ENCODE data around the gene BABAM2.

The BABAM2 gene

GRCh38 chr2:28152585-28153280 is 262.2 kb downstream of the BABAM2 start:
- H3K4me3 ChIP-seq (ENCODE audit: low read depth, low read length) = no peak overlapping the region
- H3K79me2 ChIP-seq (ENCODE audit: control insufficient read depth, insufficient read depth, low read length, unreplicated experiment) = no peaks in the 10 kb centered on the region
- H3K36me3 ChIP-seq (ENCODE audit: insufficient read depth, low read length) = peaks cover 33% of the 10 kb centered on the region
- H3K27ac ChIP-seq (ENCODE audit: low read depth, low read length) = peak overlapping the region; percentile 8; the same call in 1 of the 2 replicates
- no peak overlapping the region for H2AFZ ChIP-seq (ENCODE audit: low read length, unreplicated experiment)
- H3K4me1 ChIP-seq (ENCODE audit: control insufficient read depth, insufficient read depth, low read length, unreplicated experiment) = peaks cover 11% of the 10 kb centered on the region
- H3K27me3 ChIP-seq (ENCODE audit: insufficient read depth, low read length) = no peaks in the 10 kb centered on the region

GRCh38 chr2:28153851-28154250 is 263.3 kb downstream of the BABAM2 start:
- Histone ChIP-seq H3K36me3 (ENCODE audit: insufficient read depth, low read length) (peaks cover 28% of the 10 kb centered on the region), H3K27ac (ENCODE audit: low read depth, low read length) (no peak overlapping the region)

GRCh38 chr2:28155086-28155485 is 264.6 kb downstream of the BABAM2 start:
- Histone ChIP-seq H3K36me3 (ENCODE audit: insufficient read depth, low read length) (peaks cover 32% of the 10 kb centered on the region), H3K4me3 (ENCODE audit: low read depth, low read length) (no peak overlapping the region), H3K27ac (ENCODE audit: low read depth, low read length) (no peak overlapping the region), H3K4me1 (ENCODE audit: control insufficient read depth, insufficient read depth, low read length, unreplicated experiment) (peaks cover 11% of the 10 kb centered on the region), H3K79me2 (ENCODE audit: control insufficient read depth, insufficient read depth, low read length, unreplicated experiment) (no peaks in the 10 kb centered on the region), H3K27me3 (ENCODE audit: insufficient read depth, low read length) (no peaks in the 10 kb centered on the region), H2AFZ (ENCODE audit: low read length, unreplicated experiment) (no peak overlapping the region)

More at GRCh38 chr2:28153851-28154250, 263.3 kb downstream of the BABAM2 start:
- Histone ChIP-seq H3K4me3 (ENCODE audit: low read depth, low read length) (no peak overlapping the region), H3K4me1 (ENCODE audit: control insufficient read depth, insufficient read depth, low read length, unreplicated experiment) (peaks cover 11% of the 10 kb centered on the region), H3K79me2 (ENCODE audit: control insufficient read depth, insufficient read depth, low read length, unreplicated experiment) (no peaks in the 10 kb centered on the region), H2AFZ (ENCODE audit: low read length, unreplicated experiment) (no peak overlapping the region), H3K27me3 (ENCODE audit: insufficient read depth, low read length) (no peaks in the 10 kb centered on the region)

DNA sequence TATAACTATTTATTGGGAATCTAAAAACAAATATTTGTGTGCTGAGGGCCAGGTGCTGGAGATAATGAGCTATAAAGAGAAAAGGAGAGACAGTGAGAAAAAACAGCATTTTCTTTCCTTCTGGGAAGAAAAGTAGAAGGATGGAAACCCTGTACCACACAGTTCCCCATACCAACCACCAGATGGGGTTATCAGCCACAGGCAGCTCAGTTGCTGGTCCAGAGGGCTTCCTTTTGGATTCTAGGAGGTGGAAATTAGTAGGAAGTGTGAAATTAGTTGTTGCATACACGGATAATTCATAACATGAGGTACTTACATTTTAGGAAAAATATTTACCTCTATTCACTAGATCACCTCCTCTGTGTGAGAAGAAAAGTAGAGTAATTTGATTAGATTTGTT is 265.1 kb downstream of the BABAM2 start:
- Histone ChIP-seq H3K4me3 (ENCODE audit: low read depth, low read length) (no peak overlapping the region), H3K79me2 (ENCODE audit: control insufficient read depth, insufficient read depth, low read length, unreplicated experiment) (no peaks in the 10 kb centered on the region), H2AFZ (ENCODE audit: low read length, unreplicated experiment) (no peak overlapping the region), H3K27ac (ENCODE audit: low read depth, low read length) (no peak overlapping the region), H3K27me3 (ENCODE audit: insufficient read depth, low read length) (no peaks in the 10 kb centered on the region), H3K4me1 (ENCODE audit: control insufficient read depth, insufficient read depth, low read length, unreplicated experiment) (peaks cover 11% of the 10 kb centered on the region), H3K36me3 (ENCODE audit: insufficient read depth, low read length) (peaks cover 32% of the 10 kb centered on the region)

- no peak overlapping the region for H3K4me3 ChIP-seq (ENCODE audit: low read depth, low read length)
- H2AFZ ChIP-seq (ENCODE audit: low read length, unreplicated experiment) = no peak overlapping the region
- H3K4me1 ChIP-seq (ENCODE audit: control insufficient read depth, insufficient read depth, low read length, unreplicated experiment) = peaks cover 15% of the 10 kb centered on the region
- H3K36me3 ChIP-seq (ENCODE audit: insufficient read depth, low read length) = peaks cover 32% of the 10 kb centered on the region
- no peaks in the 10 kb centered on the region for H3K79me2 ChIP-seq (ENCODE audit: control insufficient read depth, insufficient read depth, low read length, unreplicated experiment)
- H3K27me3 ChIP-seq (ENCODE audit: insufficient read depth, low read length) = no peaks in the 10 kb centered on the region
- H3K27ac ChIP-seq (ENCODE audit: low read depth, low read length) = no peak overlapping the region
Observed at GRCh38 chr2:28158791-28159190, 268.3 kb downstream of the BABAM2 start.

GRCh38 chr2:28160986-28161425 is 270.5 kb downstream of the BABAM2 start:
- Histone ChIP-seq H3K79me2 (ENCODE audit: control insufficient read depth, insufficient read depth, low read length, unreplicated experiment) (no peaks in the 10 kb centered on the region), H3K27me3 (ENCODE audit: insufficient read depth, low read length) (no peaks in the 10 kb centered on the region), H3K27ac (ENCODE audit: low read depth, low read length) (peak overlapping the region; percentile 68), H3K4me1 (ENCODE audit: control insufficient read depth, insufficient read depth, low read length, unreplicated experiment) (peaks cover 15% of the 10 kb centered on the region), H3K36me3 (ENCODE audit: insufficient read depth, low read length) (peaks cover 14% of the 10 kb centered on the region), H3K4me3 (ENCODE audit: low read depth, low read length) (no peak overlapping the region), H2AFZ (ENCODE audit: low read length, unreplicated experiment) (no peak overlapping the region)

- Histone ChIP-seq H3K27ac (ENCODE audit: low read depth, low read length) (peak overlapping the region; percentile 68), H3K4me1 (ENCODE audit: control insufficient read depth, insufficient read depth, low read length, unreplicated experiment) (peaks cover 18% of the 10 kb centered on the region), H3K4me3 (ENCODE audit: low read depth, low read length) (no peak overlapping the region), H3K27me3 (ENCODE audit: insufficient read depth, low read length) (no peaks in the 10 kb centered on the region), H3K79me2 (ENCODE audit: control insufficient read depth, insufficient read depth, low read length, unreplicated experiment) (no peaks in the 10 kb centered on the region), H2AFZ (ENCODE audit: low read length, unreplicated experiment) (no peak overlapping the region), H3K36me3 (ENCODE audit: insufficient read depth, low read length) (peaks cover 12% of the 10 kb centered on the region)
Observed at GRCh38 chr2:28161466-28161865, 270.9 kb downstream of the BABAM2 start.

- Histone ChIP-seq H3K4me3 (ENCODE audit: low read depth, low read length) (no peak overlapping the region), H3K27me3 (ENCODE audit: insufficient read depth, low read length) (no peaks in the 10 kb centered on the region), H3K4me1 (ENCODE audit: control insufficient read depth, insufficient read depth, low read length, unreplicated experiment) (peaks cover 23% of the 10 kb centered on the region), H3K27ac (ENCODE audit: low read depth, low read length) (no peak overlapping the region), H3K79me2 (ENCODE audit: control insufficient read depth, insufficient read depth, low read length, unreplicated experiment) (no peaks in the 10 kb centered on the region), H3K36me3 (ENCODE audit: insufficient read depth, low read length) (peaks cover 4% of the 10 kb centered on the region; the same call in 1 of the 2 replicates), H2AFZ (ENCODE audit: low read length, unreplicated experiment) (no peak overlapping the region)
Observed at GRCh38 chr2:28162564-28162963, 272.0 kb downstream of the BABAM2 start.

DNA sequence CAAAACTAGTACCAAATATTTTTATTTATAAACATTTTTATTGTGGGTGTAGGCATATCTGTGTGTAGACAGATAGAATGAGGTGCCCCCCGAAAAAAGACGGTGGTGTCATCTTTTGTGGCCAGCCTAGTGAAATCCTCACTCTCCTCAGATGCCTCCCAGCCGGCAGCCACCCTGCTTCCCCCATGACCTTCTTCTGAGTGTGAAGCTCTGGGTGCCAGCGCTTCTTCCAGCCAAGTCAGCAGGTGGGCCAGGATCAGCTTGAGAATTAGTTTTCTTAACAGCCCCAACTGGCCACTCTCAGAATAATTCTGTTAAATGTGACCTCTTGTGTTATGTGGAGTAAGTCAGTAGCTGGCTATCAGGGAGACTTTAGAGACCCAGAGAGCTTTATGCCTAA is 272.5 kb downstream of the BABAM2 start:
- H3K79me2 ChIP-seq (ENCODE audit: control insufficient read depth, insufficient read depth, low read length, unreplicated experiment) = no peaks in the 10 kb centered on the region
- peaks cover 23% of the 10 kb centered on the region for H3K4me1 ChIP-seq (ENCODE audit: control insufficient read depth, insufficient read depth, low read length, unreplicated experiment)
- H2AFZ ChIP-seq (ENCODE audit: low read length, unreplicated experiment) = no peak overlapping the region
- H3K27ac ChIP-seq (ENCODE audit: low read depth, low read length) = no peak overlapping the region
- H3K27me3 ChIP-seq (ENCODE audit: insufficient read depth, low read length) = no peaks in the 10 kb centered on the region
- no peak overlapping the region for H3K4me3 ChIP-seq (ENCODE audit: low read depth, low read length)
- peaks cover 4% of the 10 kb centered on the region; the same call in 1 of the 2 replicates for H3K36me3 ChIP-seq (ENCODE audit: insufficient read depth, low read length)

GRCh38 chr2:28163627-28164279 is 273.2 kb downstream of the BABAM2 start:
- Histone ChIP-seq H3K4me1 (ENCODE audit: control insufficient read depth, insufficient read depth, low read length, unreplicated experiment) (peaks cover 23% of the 10 kb centered on the region), H3K4me3 (ENCODE audit: low read depth, low read length) (no peak overlapping the region), H3K27ac (ENCODE audit: low read depth, low read length) (no peak overlapping the region), H3K36me3 (ENCODE audit: insufficient read depth, low read length) (0 out of 2 replicates have a peak, but pooled peaks cover 4% of the 10 kb centered on the region), H2AFZ (ENCODE audit: low read length, unreplicated experiment) (no peak overlapping the region), H3K27me3 (ENCODE audit: insufficient read depth, low read length) (no peaks in the 10 kb centered on the region), H3K79me2 (ENCODE audit: control insufficient read depth, insufficient read depth, low read length, unreplicated experiment) (no peaks in the 10 kb centered on the region)
